Activated CD8-positive, alpha-beta memory T cell treated with anti-CD3 and anti-CD28 coated beads for 1 hour (primary cell): ENCODE data around the gene STAG1.
"Not testable (repeated sequence)": the region's sequence is repeated elsewhere in the genome, so short reads cannot be mapped to it uniquely, and the experiment has no call there.

Experiments
- DNase-seq, 2 donors: peaks; one replicate each; pipeline ENCODE4 v3.0.0-alpha.2; 2020; ENCODE audit warnings: low read depth in 1 of 2; ENCODE audit errors: extremely low read depth in 1 of 2

The STAG1 gene

GRCh38 chr3:136749091-136749490 is 3.1 kb downstream of the STAG1 start:
- no peak for DNase-seq

GRCh38 chr3:136745916-136746315 is 6.3 kb downstream of the STAG1 start:
- DNase-seq: no peak

- DNase-seq: no peak
Measured at GRCh38 chr3:136741063-136741462, 11.1 kb downstream of the STAG1 start.

GRCh38 chr3:136740351-136740958 is 11.7 kb downstream of the STAG1 start:
- DNase-seq: no peak

GRCh38 chr3:136736950-136737349 is 15.2 kb downstream of the STAG1 start:
- not testable (repeated sequence) for DNase-seq

GRCh38 chr3:136735103-136735502 is 17.1 kb downstream of the STAG1 start:
- no peak for DNase-seq

GRCh38 chr3:136734382-136735070 is 17.7 kb downstream of the STAG1 start:
- DNase-seq: no peak

- no peak for DNase-seq
Measured at GRCh38 chr3:136733317-136733833, 18.8 kb downstream of the STAG1 start.

GRCh38 chr3:136731274-136731884 is 20.8 kb downstream of the STAG1 start:
- DNase-seq: no peak

GRCh38 chr3:136730595-136731273 is 21.4 kb downstream of the STAG1 start:
- DNase-seq: no peak

GRCh38 chr3:136728918-136729317 is 23.3 kb downstream of the STAG1 start:
- DNase-seq: no peak

GRCh38 chr3:136728473-136728872 is 23.7 kb downstream of the STAG1 start:
- no peak for DNase-seq

GRCh38 chr3:136725468-136725867 is 26.7 kb downstream of the STAG1 start:
- DNase-seq: no peak

GRCh38 chr3:136722916-136723315 is 29.3 kb downstream of the STAG1 start:
- not testable (repeated sequence) for DNase-seq

GRCh38 chr3:136722399-136722798 is 29.8 kb downstream of the STAG1 start:
- not testable (repeated sequence) for DNase-seq

- DNase-seq: no peak
Measured at GRCh38 chr3:136720091-136720490, 32.1 kb downstream of the STAG1 start.

GRCh38 chr3:136716629-136717028 is 35.5 kb downstream of the STAG1 start:
- no peak for DNase-seq

- DNase-seq: no peak
Measured at GRCh38 chr3:136714020-136714419, 38.2 kb downstream of the STAG1 start.

GRCh38 chr3:136712941-136713340 is 39.2 kb downstream of the STAG1 start:
- DNase-seq: no peak

- not testable (repeated sequence) for DNase-seq
Measured at GRCh38 chr3:136711888-136712287, 40.3 kb downstream of the STAG1 start.

- DNase-seq: no peak
Measured at GRCh38 chr3:136711277-136711676, 40.9 kb downstream of the STAG1 start.
